NCI-H187 (cell line): ENCODE measurements around the gene KLHL40.

Experiments used
- DNase-seq, 2 experiments: peaks; one replicate each; lab custom pipeline; 2025; lab: John Stamatoyannopoulos, UW

KLHL40 gene

GRCh38 chr3:42670051-42670576, 15.2 kb upstream of the KLHL40 start:
- no peak for DNase-seq

GRCh38 chr3:42670670-42671069, 14.7 kb upstream of the KLHL40 start:
- no peak for DNase-seq

DNA sequence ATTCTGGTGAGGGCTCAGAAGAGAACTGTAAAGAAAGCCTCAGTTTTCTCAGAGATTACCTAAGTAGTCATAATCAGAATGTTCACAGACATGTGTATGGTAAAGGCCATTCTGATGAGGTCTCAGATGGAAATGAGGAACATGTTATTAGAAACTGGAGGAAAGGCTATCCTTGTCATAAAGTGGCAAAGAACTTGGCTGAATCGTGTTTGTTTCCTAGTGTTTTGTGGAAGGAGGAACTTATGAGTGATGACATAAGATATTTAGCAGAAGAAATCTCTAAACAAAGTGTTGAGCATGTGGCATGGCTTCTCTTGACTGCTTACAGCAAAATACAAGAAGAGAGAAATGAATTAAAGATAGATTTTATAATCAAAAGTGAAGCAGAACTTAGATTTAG, 12.8 kb upstream of the KLHL40 start:
- no peak for DNase-seq

GRCh38 chr3:42673082-42673481, 12.3 kb upstream of the KLHL40 start:
- DNase-seq: no peak

GRCh38 chr3:42674146-42674545, 11.2 kb upstream of the KLHL40 start:
- no peak for DNase-seq

GRCh38 chr3:42675909-42676308, 9.4 kb upstream of the KLHL40 start:
- no peak for DNase-seq

GRCh38 chr3:42678447-42678846, 6.9 kb upstream of the KLHL40 start:
- no peak for DNase-seq

- no peak for DNase-seq
These were observed 5.1 kb upstream of the KLHL40 start for GRCh38 chr3:42680271-42680670.

- DNase-seq: no peak
These were observed 4.5 kb upstream of the KLHL40 start for GRCh38 chr3:42680806-42681205.

- no peak for DNase-seq
These were observed 3.8 kb upstream of the KLHL40 start for GRCh38 chr3:42681361-42682038.

- DNase-seq: no peak
These were observed 2.9 kb upstream of the KLHL40 start for GRCh38 chr3:42682301-42683070.

GRCh38 chr3:42683875-42684598, 1.3 kb upstream of the KLHL40 start:
- no peak for DNase-seq

GRCh38 chr3:42684632-42685362, 540 bp upstream of the KLHL40 start:
- no peak for DNase-seq

- DNase-seq: no peak
These were observed 819 bp downstream of the KLHL40 start for GRCh38 chr3:42685891-42686820.

- no peak for DNase-seq
These were observed 1.7 kb downstream of the KLHL40 start for GRCh38 chr3:42686832-42687650.

DNA sequence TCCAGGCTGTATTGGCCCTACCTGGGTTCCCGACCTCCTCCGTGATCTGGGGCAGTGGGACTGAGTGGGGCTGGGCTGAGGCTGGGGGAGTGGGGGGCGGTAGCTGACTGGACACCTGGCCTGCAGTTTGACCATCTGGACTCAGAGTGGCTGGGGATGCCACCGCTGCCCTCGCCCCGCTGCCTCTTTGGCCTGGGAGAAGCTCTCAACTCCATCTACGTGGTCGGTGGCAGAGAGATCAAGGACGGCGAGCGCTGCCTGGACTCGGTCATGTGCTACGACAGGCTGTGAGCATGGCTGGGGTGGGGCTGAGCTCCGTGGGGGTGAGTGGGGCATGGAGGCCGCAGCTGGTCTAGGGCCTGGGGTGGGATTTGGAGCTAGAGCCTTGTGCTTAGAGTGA, 2.7 kb downstream of the KLHL40 start:
- no peak for DNase-seq

- no peak for DNase-seq
These were observed 3.4 kb downstream of the KLHL40 start for GRCh38 chr3:42688487-42689420.

- DNase-seq: no peak
These were observed 4.2 kb downstream of the KLHL40 start for GRCh38 chr3:42689421-42690014.

DNA sequence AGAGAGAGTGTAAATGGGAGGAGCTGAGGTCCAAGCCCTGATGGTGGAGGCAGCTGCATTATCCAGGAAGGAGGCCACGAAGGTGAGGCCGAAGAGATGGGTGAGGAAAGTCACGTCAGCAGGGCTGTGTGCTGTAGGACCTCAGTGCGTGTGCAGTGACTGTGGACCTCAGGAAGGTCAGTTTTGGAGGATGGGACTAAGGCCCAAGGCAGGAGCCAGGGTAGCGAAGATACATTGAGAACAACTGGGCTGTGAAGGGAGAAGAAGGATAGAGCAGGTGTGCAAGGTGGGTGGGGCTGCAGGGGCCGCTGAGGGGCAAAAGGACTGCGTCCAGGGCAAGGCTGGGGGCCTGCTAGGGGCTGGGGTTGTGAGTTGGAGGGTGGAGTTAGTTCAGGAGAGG, 4.9 kb downstream of the KLHL40 start:
- no peak for DNase-seq
